ENCODE measurements around the gene CAMTA1. TPM values are rescaled to one million over a fixed set of nuclear protein-coding genes. Genes with fewer than 3 reads are reported as not detected.

The CAMTA1 gene
- polyA plus RNA-seq, 1 of the 3 experiments (the other 2 are of a cell fraction): 63.1 TPM

GRCh38 chr1:7785108-7785507, 999.9 kb downstream of the CAMTA1 start (continued):
- TF ChIP-seq REST (IDR thresholded peaks at IDR 0.05; ENCODE audit: low read depth, low read length): no peak
- no peak for TF ChIP-seq FOSL2 (IDR thresholded peaks at IDR 0.05; ENCODE audit: borderline replicate concordance, low read depth)
- no peak for TF ChIP-seq USF1 (IDR thresholded peaks at IDR 0.05; ENCODE audit: borderline replicate concordance, low read depth)
- no peak for TF ChIP-seq RXRA (IDR thresholded peaks at IDR 0.05; ENCODE audit: borderline replicate concordance, low read depth)
- TF ChIP-seq GATA2 (CRISPR knock-in tag; IDR thresholded peaks at IDR 0.05): no peak
- no peak for TF ChIP-seq RAD21 (IDR thresholded peaks at IDR 0.05; ENCODE audit: low read length)
- no peak for TF ChIP-seq POLR2AphosphoS5 (IDR thresholded peaks at IDR 0.05; ENCODE audit: low read depth, low read length)
- no peak for TF ChIP-seq TAF1 (IDR thresholded peaks at IDR 0.05; ENCODE audit: borderline replicate concordance, low read depth, low read length)

- Histone ChIP-seq H3K9me2 (no peaks in the 10 kb centered on the region), H3K9ac (no peak overlapping the region), H2AFZ (ENCODE audit: low read depth) (no peak overlapping the region), H3K27me3 (ENCODE audit: insufficient read depth) (no peaks in the 10 kb centered on the region), H3K4me3 (ENCODE audit: low read depth in 2 of 2, low read length in 1 of 2) (no peak overlapping the region), H3F3A (replicated peaks; ENCODE audit: insufficient read depth) (no peaks in the 10 kb centered on the region), H3K79me2 (ENCODE audit: insufficient read depth) (0 out of 2 replicates have a peak, but pooled peaks cover 9% of the 10 kb centered on the region), H3K36me3 (replicated peaks in 1 of 2; ENCODE audit: control insufficient read depth in 1 of 2, insufficient read depth in 2 of 2, low read length in 1 of 2) (peaks cover 29 to 64% of the 10 kb centered on the region in 2 experiments), H3K4me2 (no peak overlapping the region), H3K4me1 (ENCODE audit: control insufficient read depth in 1 of 2, insufficient read depth in 2 of 2, low read depth in 1 of 2, low read length in 1 of 2) (peaks cover 0 to 6% of the 10 kb centered on the region in 2 experiments; a peak in 1 of 4 replicates), H3K9me3 (no peaks in the 10 kb centered on the region; the same call in 1 of the 2 replicates), H4K20me1 (ENCODE audit: insufficient read depth) (no peaks in the 10 kb centered on the region), H3K27ac (ENCODE audit: low read depth in 2 of 2, low read length in 1 of 2) (no peak overlapping the region)
- CTCF ChIA-PET: interaction anchor here (1.6 to 11.8 kb wide), 2 partner anchors 22 to 118 kb away, joined by 7 to 54 read pairs; no protein-coding TSS in a partner anchor
- TF ChIP-seq EZH2phosphoT487 (IDR thresholded peaks at IDR 0.05; ENCODE audit: borderline replicate concordance, low read depth): no peak
- WGBS (ENCODE audit: low lambda C conversion rate): 79% methylated on average over 5 of the region's 5 CpGs
- no peak for DNase-seq
- POLR2A ChIA-PET: no interaction called here
Observed at GRCh38 chr1:7786795-7787194, 1001.5 kb downstream of the CAMTA1 start.

GRCh38 chr1:7789828-7790227, 1004.6 kb downstream of the CAMTA1 start:
- Histone ChIP-seq H3K4me2 (no peak overlapping the region), H2AFZ (ENCODE audit: low read depth) (no peak overlapping the region), H3K36me3 (replicated peaks in 1 of 2; ENCODE audit: control insufficient read depth in 1 of 2, insufficient read depth in 2 of 2, low read length in 1 of 2) (peaks cover 43 to 80% of the 10 kb centered on the region in 2 experiments), H4K20me1 (ENCODE audit: insufficient read depth) (no peaks in the 10 kb centered on the region), H3K9me2 (no peaks in the 10 kb centered on the region), H3K4me3 (ENCODE audit: low read depth in 2 of 2, low read length in 1 of 2) (no peak overlapping the region), H3K27me3 (ENCODE audit: insufficient read depth) (no peaks in the 10 kb centered on the region), H3K27ac (ENCODE audit: low read depth in 2 of 2, low read length in 1 of 2) (no peak overlapping the region), H3K79me2 (ENCODE audit: insufficient read depth) (0 out of 2 replicates have a peak, but pooled peaks cover 9% of the 10 kb centered on the region), H3K4me1 (ENCODE audit: control insufficient read depth in 1 of 2, insufficient read depth in 2 of 2, low read depth in 1 of 2, low read length in 1 of 2) (peaks cover 0 to 1% of the 10 kb centered on the region in 2 experiments; a peak in 1 of 4 replicates), H3K9me3 (no peaks in the 10 kb centered on the region; the same call in 1 of the 2 replicates), H3F3A (replicated peaks; ENCODE audit: insufficient read depth) (no peaks in the 10 kb centered on the region), H3K9ac (no peak overlapping the region)
- ChIA-PET CTCF (interaction anchor here (1.2 to 1.7 kb wide), 2 partner anchors 9 to 18 kb away, joined by 4 to 5 read pairs; no protein-coding TSS in a partner anchor), POLR2A (no interaction called here)
- no peak for DNase-seq
- WGBS (ENCODE audit: low lambda C conversion rate): 81% methylated on average over 5 of the region's 5 CpGs
- TF ChIP-seq MXI1 (IDR thresholded peaks at IDR 0.05; ENCODE audit: low read depth, low read length): no peak
- no peak for TF ChIP-seq RCOR1 (IDR thresholded peaks at IDR 0.05; ENCODE audit: low read length)
- TF ChIP-seq REST (IDR thresholded peaks at IDR 0.05; ENCODE audit: low read depth, low read length): no peak
- no peak for TF ChIP-seq RXRA (IDR thresholded peaks at IDR 0.05; ENCODE audit: borderline replicate concordance, low read depth)
- no peak for TF ChIP-seq FOXM1 (IDR thresholded peaks at IDR 0.05; ENCODE audit: low read depth)
- TF ChIP-seq RFX5 (IDR thresholded peaks at IDR 0.05; ENCODE audit: low read length): no peak
- TF ChIP-seq SMC3 (IDR thresholded peaks at IDR 0.05; ENCODE audit: low read depth, low read length): no peak
- no peak for TF ChIP-seq ZBTB33 (IDR thresholded peaks at IDR 0.05; ENCODE audit: borderline replicate concordance, low read depth)
